PFSK-1 (cell line): ENCODE results near the gene OTUD3.

Source experiments
- POLR2AphosphoS5 ChIP-seq: IDR thresholded peaks from 2 replicates; pipeline ENCODE4 v1.6.1; 2012; ENCODE audit warnings: low read depth, mild to moderate bottlenecking, control low read depth, low read length, moderate library complexity
- REST ChIP-seq, 2 experiments: IDR thresholded peaks; 2 replicates each; pipeline versions ENCODE4 v1.6.1 to v1.8.0; 2011 to 2012; ENCODE audit warnings: low read depth in 2 of 2, low read length in 2 of 2, control low read depth in 1 of 2, inconsistent platforms in 1 of 2, mild to moderate bottlenecking in 1 of 2, moderate library complexity in 1 of 2; ENCODE audit not compliant: insufficient read depth in 1 of 2
- TAF1 ChIP-seq: IDR thresholded peaks from 2 replicates; pipeline ENCODE4 v1.6.1; 2012; ENCODE audit warnings: low read length, control low read depth, borderline replicate concordance; ENCODE audit not compliant: insufficient read depth

GRCh38 chr1:19960591-19960990 lies 78.4 kb downstream of the OTUD3 start:
- no peak for TF ChIP-seq TAF1
- TF ChIP-seq REST (IDR thresholded peaks at IDR 0.05; ENCODE audit: insufficient read depth in 1 of 2, low read depth in 2 of 2, low read length in 2 of 2) = no peak
- TF ChIP-seq POLR2AphosphoS5 = no peak
